Activated CD8-positive, alpha-beta T cell treated with anti-CD3 and anti-CD28 coated beads, Interleukin-2, amount 10 ng/mL, durations not matched to agents 7 days and 5 days (primary cell): ENCODE measurements around the gene ZNF471. TPM values are rescaled to one million over a fixed set of nuclear protein-coding genes. Genes with fewer than 3 reads are reported as not detected.

Source experiments
- total RNA-seq, 2 experiments: library from RNA; stranded (reverse); gene quantifications; one replicate each; pipeline ENCODE4 v1.2.3, GENCODE V29; 2021

Gene ZNF471
- total RNA-seq, 2 experiments from 2014 or later: 0.95 to 1.8 TPM

Other genes with a start within 250 kb of the ZNF471 start
- gene EDDM13, start 235.1 kb upstream of the ZNF471 start, total RNA-seq: 1 to 10 TPM; 2.3 to 2.9 TPM
- gene ZSCAN5A, start 193.0 kb upstream of the ZNF471 start, total RNA-seq: 10 to 100 TPM in 1 of 2 experiments, 1 to 10 TPM in 1; 8.2 to 12.1 TPM
- gene ZNF582, start 114.3 kb upstream of the ZNF471 start, total RNA-seq: 1 to 10 TPM; 2.8 to 3.3 TPM
- gene ZNF583, start 103.5 kb upstream of the ZNF471 start, total RNA-seq: 1 to 10 TPM; 4.3 to 4.6 TPM
- 1 to 10 TPM in 1 of 2 experiments, under 1 TPM in 1; 0.71 to 1.1 TPM for gene ZNF667, start 30.5 kb upstream of the ZNF471 start, total RNA-seq
- gene ZFP28, start 31.1 kb downstream of the ZNF471 start, total RNA-seq: 1 to 10 TPM; 6.4 to 6.6 TPM
- gene ZNF470, start 59.6 kb downstream of the ZNF471 start, total RNA-seq: 1 to 10 TPM; 4.8 to 6.4 TPM
- 1 to 10 TPM; 6.5 to 7.1 TPM for gene ZNF71, start 87.4 kb downstream of the ZNF471 start, total RNA-seq
- under 1 TPM in 1 of 2 experiments, not detected in 1; 0.31 TPM for gene SMIM17, start 135.3 kb downstream of the ZNF471 start, total RNA-seq
- gene ZNF835, start 163.9 kb downstream of the ZNF471 start, total RNA-seq: 1 to 10 TPM; 1.3 to 1.8 TPM